Stomach (tissue), 4 donors: ENCODE results near the gene SHANK3.

Experiments used
- CTCF ChIP-seq, 7 experiments: fragments of 450-650 bp in 4 of 7; fragments of 200-600 bp in 3 of 7; sonication (generic) in 3 of 7; IDR thresholded peaks; one replicate each; pipeline ENCODE4 v1.5.1; 2016 to 2019; ENCODE audit warnings: antibody characterized with exemption in 7 of 7, control low read depth in 2 of 7, mild to moderate bottlenecking in 1 of 7
- POLR2AphosphoS5 ChIP-seq, 3 donors: sonication (generic); formaldehyde crosslinking; IDR thresholded peaks; one replicate each; pipeline ENCODE4 v1.6.1; 2016; ENCODE audit warnings: antibody characterized with exemption in 3 of 3

GRCh38 chr22:50640857-50641647 is 31.6 kb upstream of the SHANK3 start:
- no peak for TF ChIP-seq CTCF (IDR thresholded peaks at IDR 0.05)
- TF ChIP-seq POLR2AphosphoS5 (IDR thresholded peaks at IDR 0.05), result no peak
